Endometrial microvascular endothelial cells (primary cell): Measurements from ENCODE around the gene CCDC158. TPM values are rescaled to one million over a fixed set of nuclear protein-coding genes. Genes with fewer than 3 reads are reported as not detected.
"Not testable (repeated sequence)": the region's sequence is repeated elsewhere in the genome, so short reads cannot be mapped to it uniquely, and the experiment has no call there.

Source experiments
- in situ Hi-C: cut with HindIII; loops from 2 replicates; pipeline ENCODE4 v1.10.0; 2017; ENCODE audit warnings: low sequenced_read_pairs, low pct_unique_long_range_greater_than_20kb; ENCODE audit errors: inconsistent ontology term
- total RNA-seq: library from RNA; depleted of rRNA; stranded (reverse); fragments of >200 nt; gene quantifications from one replicate; pipeline ENCODE4 v1.2.3, GENCODE V29; 2015; ENCODE audit errors: inconsistent ontology term

The CCDC158 gene
- total RNA-seq: not detected

- in situ Hi-C loops: no loop called here
These were observed at the start of gene CCDC158 for GRCh38 chr4:76420762-76421581. Gene CCDC158, minus strand, starts transcription at chr4:76421141. Its CDS starts 17,934 bp downstream, at chr4:76403207.

- in situ Hi-C loops: no loop called here
These were observed 49.6 kb upstream of the CCDC158 start for GRCh38 chr4:76470532-76470931.

- in situ Hi-C loops: no loop called here
These were observed 49.1 kb upstream of the CCDC158 start for GRCh38 chr4:76470064-76470463.

GRCh38 chr4:76463568-76463967 lies 42.6 kb upstream of the CCDC158 start:
- in situ Hi-C loops: no loop called here

- in situ Hi-C loops: no loop called here
These were observed 38.4 kb upstream of the CCDC158 start for GRCh38 chr4:76459291-76459723.

GRCh38 chr4:76458825-76459224 lies 37.9 kb upstream of the CCDC158 start:
- in situ Hi-C loops: no loop called here

GRCh38 chr4:76458297-76458696 lies 37.4 kb upstream of the CCDC158 start:
- in situ Hi-C loops: no loop called here

GRCh38 chr4:76457885-76458284 lies 36.9 kb upstream of the CCDC158 start:
- in situ Hi-C loops: no loop called here

GRCh38 chr4:76454073-76454472 lies 33.1 kb upstream of the CCDC158 start:
- in situ Hi-C loops: not testable (repeated sequence)

GRCh38 chr4:76453232-76453631 lies 32.3 kb upstream of the CCDC158 start:
- in situ Hi-C loops: no loop called here

GRCh38 chr4:76449833-76450232 lies 28.9 kb upstream of the CCDC158 start:
- in situ Hi-C loops: loop anchor here (25.0 kb wide), 1 partner anchor 712 kb away; the partner anchor contains the start of gene CCNG2

- in situ Hi-C loops: loop anchor here (25.0 kb wide), 1 partner anchor 713 kb away; the partner anchor contains the start of gene CCNG2
These were observed 28.4 kb upstream of the CCDC158 start for GRCh38 chr4:76449362-76449767.

GRCh38 chr4:76448211-76448610 lies 27.3 kb upstream of the CCDC158 start:
- in situ Hi-C loops: loop anchor here (25.0 kb wide), 1 partner anchor 714 kb away; the partner anchor contains the start of gene CCNG2

GRCh38 chr4:76447393-76447851 lies 26.5 kb upstream of the CCDC158 start:
- in situ Hi-C loops: loop anchor here (25.0 kb wide), 1 partner anchor 715 kb away; the partner anchor contains the start of gene CCNG2

GRCh38 chr4:76445911-76446310 lies 25.0 kb upstream of the CCDC158 start:
- in situ Hi-C loops: loop anchor here (25.0 kb wide), 1 partner anchor 716 kb away; the partner anchor contains the start of gene CCNG2

GRCh38 chr4:76443376-76443775 lies 22.4 kb upstream of the CCDC158 start:
- in situ Hi-C loops: loop anchor here (25.0 kb wide), 1 partner anchor 719 kb away; the partner anchor contains the start of gene CCNG2

GRCh38 chr4:76442807-76443206 lies 21.9 kb upstream of the CCDC158 start:
- in situ Hi-C loops: loop anchor here (25.0 kb wide), 1 partner anchor 719 kb away; the partner anchor contains the start of gene CCNG2

- in situ Hi-C loops: loop anchor here (25.0 kb wide), 1 partner anchor 720 kb away; the partner anchor contains the start of gene CCNG2
These were observed 20.9 kb upstream of the CCDC158 start for GRCh38 chr4:76441881-76442280.

- in situ Hi-C loops: loop anchor here (25.0 kb wide), 1 partner anchor 723 kb away; the partner anchor contains the start of gene CCNG2
These were observed 18.6 kb upstream of the CCDC158 start for GRCh38 chr4:76439491-76439890.
